Measurements from ENCODE around the gene AFAP1L1.
A peak's percentile ranks its signal among the peaks of the same experiment; 100 is the strongest.

Gene AFAP1L1

DNA sequence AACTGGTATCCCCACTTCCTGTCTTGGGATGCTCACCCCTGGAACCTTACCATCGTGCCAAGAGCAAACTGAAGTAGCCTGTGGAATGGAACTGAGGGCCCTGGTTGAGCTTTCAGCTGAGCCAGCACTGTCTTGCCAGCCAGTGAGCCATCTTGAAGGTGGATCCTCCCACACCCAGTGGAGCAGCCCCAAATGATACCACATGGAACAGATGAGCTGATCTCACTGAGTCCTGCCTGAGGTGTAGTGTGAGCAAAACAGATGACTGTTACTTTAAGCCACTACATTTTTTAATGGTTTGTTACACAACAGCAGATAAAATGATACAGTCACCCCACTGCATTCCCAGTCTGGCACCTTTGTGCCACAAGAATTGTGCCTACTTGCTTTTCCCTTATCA lies 84.0 kb downstream of the AFAP1L1 start:
- no peak for DNase-seq

DNA sequence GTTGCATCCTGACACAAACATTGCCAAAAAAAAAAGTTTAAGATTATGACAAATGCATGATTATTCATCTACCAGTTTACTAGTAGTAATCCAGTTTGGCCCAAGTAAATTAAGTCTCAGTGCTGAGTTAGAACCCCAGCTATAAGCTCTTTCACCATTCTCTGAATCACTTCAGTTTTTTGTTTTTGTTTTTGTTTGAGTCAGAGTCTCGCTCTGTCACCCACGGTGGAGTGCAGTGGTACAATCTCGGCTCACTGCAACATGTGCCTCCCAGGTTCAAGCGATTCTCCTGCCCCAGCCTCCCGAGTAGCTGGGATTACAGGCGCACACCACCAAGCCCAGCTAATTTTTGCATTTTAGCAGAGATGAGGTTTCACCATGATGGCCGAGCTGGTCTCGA lies 84.7 kb downstream of the AFAP1L1 start:
- DNase-seq: no peak

DNA sequence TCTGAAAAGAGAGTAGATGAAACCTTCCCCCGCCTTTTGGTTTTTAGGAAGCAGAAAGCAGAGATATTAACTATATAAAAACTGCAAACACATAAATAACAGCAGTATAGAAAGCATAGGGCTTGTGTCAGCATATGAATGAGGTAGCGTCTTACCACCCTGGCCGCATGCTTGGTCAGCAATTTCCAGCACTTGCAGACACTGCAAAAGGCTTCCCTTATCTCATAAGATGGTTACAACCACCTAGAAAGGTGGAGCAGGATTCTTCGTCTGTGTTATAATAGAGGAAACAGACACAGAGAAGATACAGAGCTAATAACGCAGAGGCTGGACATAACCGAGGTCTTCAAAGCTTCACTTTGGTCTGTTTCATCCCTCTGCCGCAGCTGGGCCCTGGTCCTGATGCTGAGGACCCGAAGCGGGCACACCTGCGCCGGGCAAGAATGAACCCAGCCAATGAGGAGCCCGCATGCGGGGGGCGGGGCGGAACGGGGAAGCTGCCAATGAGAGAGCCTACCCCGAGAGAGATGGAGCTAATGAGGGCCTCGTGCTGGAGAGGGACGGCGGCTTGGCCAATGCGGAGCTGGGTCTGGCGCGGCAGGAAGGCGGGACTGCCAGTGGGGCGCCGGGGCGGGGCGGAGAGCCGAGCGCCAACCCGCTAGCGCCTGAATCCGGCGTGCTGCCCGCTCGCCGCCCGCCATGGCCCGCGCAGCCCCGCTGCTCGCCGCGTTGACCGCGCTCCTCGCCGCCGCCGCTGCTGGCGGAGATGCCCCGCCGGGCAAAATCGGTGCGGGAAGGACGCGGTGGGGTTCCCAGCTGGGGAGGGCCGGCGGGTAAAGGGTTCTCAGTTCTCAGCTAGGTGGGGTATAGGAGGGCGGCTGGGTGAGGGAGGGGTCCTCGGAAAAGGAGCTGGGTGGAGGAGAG lies 86.0 kb downstream of the AFAP1L1 start, which contains the start of gene PCYOX1L:
TSS of gene PCYOX1L (plus strand) at position 677 of the 924 bp plus-strand sequence. CDS start at position 700, 23 bp downstream.
- DNase-seq: peak; percentile 95 to 97 (median 96)

DNA sequence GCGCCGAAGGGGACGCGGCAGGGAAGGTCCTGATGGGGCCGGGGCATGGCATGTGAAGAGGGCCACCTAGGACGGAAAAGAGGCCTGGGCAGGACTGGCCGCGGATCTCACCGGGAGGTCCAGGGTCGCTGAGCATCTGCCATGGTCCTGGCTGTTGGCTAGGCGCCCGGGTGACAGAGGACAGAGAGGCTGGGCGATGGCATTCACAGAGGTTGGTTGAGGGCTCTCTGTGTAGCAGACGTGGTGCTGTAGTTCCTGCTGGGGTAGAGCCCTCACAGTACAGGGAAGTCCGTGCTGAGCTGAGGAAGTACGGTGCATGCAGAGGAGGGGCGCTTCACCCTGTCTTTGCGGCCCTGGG lies 86.6 kb downstream of the AFAP1L1 start:
- no peak for DNase-seq

DNA sequence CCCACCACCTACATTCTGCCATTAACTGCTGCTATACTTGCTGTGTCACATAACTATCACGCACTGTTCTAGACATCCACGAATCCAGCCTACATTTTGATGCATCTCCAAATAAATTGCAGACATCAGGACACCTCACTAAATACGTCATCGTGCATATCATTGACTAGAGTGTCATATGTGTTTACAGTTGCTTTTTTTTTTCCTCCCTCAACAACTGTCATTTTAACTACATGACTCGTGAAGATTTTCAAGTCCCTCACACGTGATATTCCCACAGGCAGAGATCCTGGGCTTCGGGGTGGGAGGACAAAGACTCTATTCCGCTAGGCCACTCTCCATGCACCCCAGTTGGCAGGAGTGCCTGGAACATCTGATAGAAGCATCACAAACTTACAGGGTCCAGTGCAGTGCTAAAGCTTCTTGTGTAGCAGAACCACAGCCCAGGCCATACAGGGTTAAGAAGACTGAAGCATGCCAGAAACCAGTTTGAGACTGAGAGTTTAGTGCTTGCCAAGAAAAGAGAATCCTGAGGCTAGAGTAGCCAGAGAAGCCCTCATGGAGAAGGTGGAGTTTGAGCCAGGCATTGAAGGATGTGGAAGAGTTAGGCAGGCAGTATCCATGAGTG lies 87.3 kb downstream of the AFAP1L1 start:
- no peak for DNase-seq

DNA sequence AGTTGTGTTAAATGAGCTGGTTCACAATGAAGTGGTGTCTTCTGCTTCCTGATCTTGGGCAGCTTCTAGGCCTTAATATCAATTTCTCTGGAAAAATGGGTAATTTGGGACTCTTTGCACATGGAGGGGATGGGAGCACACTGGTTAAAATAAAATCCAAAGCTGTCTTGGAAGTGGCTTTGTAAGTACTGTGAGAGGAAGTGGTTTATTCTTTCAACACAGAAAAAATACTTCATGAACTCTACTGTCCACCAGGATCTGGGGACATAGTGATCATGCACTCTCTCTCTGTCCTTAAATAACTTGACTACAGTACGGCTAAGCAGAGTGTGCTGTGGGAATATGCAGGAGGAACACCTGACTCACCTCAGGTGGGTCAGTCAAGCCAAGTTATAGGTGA lies 88.6 kb downstream of the AFAP1L1 start:
- no peak for DNase-seq

DNA sequence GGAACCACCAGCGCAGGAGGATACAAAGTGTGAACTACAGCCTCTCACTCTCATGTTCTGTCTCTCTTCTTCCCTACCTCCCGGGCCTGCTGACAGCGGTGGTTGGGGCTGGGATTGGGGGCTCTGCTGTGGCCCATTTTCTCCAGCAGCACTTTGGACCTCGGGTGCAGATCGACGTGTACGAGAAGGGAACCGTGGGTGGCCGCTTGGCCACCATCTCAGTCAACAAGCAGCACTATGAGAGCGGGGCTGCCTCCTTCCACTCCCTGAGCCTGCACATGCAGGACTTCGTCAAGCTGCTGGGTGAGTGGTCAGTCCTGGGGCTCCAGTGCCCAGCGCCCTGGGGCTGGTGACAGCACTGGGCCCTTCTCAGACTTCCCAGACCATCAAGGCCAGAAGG lies 90.9 kb downstream of the AFAP1L1 start:
- no peak for DNase-seq

DNA sequence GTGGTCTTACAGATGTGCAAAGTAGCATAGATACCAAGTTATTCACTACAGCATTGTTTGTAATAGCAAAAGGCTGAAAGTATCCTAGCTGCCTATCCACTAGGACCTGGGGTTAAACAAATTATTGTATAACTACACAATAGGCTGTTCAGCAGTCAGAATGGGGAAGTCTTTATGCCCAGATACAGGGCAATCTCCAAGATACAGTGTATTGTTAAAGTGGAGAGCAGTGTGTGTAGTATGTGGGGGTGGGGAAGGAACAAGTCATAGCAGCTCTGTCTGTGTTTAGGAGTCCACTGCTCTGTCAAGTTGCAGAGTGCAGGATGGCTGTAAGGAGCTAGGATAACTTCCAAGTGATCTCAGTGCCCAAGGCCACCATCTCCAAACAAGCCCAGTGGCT lies 91.7 kb downstream of the AFAP1L1 start:
- DNase-seq: no peak

DNA sequence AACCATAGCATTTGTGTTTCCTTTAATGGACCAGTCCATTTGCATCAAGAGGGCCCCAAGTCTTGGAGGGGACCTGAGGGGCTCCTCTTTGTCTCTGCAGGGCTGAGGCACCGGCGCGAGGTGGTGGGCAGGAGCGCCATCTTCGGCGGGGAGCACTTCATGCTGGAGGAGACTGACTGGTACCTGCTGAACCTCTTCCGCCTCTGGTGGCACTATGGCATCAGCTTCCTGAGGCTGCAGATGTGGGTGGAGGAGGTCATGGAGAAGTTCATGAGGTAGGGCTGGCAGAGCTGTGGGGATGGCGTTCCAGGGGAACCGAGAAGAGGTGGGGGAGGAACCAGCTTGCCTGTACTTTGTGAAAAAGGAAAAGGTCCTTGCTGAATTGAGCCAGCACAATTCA lies 92.3 kb downstream of the AFAP1L1 start:
- DNase-seq: no peak

DNA sequence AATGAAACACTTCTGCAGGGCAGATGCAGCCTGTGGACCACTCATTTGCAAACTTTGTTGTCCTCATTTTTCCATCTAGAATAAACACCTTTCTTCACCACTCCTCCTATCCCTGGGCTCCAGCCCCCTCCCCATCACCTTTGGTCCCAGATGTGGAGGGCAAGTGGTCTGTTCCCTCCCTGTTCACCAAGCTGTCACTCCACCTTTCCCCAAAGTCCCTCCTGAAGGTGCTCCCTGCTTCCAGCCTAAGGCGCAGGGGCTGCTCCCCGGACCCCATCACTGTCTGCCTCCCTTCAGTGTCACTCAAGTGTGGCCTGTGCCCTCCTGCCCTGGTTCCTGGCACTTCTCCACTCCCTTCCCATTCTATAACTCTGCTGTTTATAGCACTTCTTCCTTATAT lies 93.1 kb downstream of the AFAP1L1 start:
- DNase-seq: no peak

DNA sequence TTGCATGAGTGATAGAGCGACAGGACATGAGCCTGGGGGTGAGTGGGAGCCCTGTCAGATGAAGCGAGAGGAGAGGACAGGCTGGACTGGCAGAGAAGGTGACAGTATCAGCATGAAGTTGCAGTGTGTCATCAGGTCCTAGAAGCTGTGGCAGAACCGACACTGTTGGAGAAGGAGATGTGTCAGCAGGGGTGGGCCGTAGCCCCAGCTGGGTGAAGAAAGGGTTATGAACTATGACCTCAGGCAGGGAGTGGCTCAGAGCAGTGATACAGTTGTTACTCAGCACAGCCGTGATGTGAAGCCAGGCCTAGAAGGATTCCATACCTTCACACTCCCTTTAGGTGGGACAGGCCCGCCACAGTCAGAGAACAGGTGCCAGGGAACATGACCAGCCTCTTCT lies 93.8 kb downstream of the AFAP1L1 start:
- no peak for DNase-seq

DNA sequence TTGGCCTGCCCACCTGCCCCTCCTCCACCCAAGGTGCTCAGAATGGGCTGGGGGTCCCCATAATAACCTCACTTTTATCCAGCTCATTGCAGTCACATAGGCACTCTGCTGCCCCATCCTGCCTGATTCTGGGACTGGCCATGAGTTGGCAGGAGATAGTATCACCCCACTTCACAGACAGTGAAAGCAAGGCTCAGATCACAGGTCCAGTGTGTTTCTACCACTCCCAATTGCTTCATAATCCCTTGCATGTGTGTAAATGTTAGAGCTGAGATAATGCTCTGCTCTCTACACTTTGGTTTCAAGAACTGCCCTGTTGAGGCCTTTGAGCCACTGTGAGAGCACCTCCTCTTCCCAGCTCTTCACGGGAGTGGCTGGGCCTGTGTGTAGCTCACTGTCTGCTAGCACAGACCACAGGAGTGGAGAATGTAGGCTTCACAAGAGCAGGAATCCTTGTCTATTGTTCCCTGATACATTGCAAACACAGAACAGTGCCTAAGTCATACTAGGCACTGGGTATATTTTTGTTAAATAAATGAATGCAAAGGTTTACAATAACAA lies 94.6 kb downstream of the AFAP1L1 start:
- DNase-seq: no peak

DNA sequence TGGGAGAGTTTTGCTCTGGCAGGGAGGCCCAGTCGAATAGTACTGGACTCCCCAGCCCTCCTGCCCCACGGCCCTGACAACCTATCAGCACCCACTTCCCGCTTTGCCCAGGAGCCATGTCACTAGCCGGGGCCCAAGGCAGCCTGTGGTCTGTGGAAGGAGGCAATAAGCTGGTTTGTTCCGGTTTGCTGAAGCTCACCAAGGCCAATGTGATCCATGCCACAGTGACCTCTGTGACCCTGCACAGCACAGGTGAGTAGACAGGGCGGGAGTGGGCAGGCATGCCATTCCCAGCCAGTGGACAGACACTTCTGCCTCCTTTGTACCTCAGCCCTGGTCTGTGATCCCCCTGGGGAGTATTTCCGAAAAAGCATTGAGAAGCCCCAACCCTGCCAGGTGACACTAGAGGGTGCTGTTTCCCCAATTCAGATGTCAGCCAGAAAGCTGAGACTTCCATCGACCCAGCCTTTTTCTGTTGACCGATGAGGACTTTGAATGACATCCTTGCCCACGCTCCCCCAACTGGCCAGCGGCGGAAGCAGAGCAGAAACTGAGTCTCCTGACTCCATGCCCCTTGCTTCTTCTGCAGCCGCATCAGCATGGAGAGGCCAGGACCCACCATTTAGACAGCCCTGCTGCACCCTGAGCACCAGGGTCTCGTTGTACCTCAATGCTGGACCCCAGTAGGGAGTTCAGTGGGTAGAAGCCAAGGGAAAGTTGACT lies 95.8 kb downstream of the AFAP1L1 start:
- DNase-seq: peak in 3 of 4 experiments; percentile 12 to 29 (median 20)

DNA sequence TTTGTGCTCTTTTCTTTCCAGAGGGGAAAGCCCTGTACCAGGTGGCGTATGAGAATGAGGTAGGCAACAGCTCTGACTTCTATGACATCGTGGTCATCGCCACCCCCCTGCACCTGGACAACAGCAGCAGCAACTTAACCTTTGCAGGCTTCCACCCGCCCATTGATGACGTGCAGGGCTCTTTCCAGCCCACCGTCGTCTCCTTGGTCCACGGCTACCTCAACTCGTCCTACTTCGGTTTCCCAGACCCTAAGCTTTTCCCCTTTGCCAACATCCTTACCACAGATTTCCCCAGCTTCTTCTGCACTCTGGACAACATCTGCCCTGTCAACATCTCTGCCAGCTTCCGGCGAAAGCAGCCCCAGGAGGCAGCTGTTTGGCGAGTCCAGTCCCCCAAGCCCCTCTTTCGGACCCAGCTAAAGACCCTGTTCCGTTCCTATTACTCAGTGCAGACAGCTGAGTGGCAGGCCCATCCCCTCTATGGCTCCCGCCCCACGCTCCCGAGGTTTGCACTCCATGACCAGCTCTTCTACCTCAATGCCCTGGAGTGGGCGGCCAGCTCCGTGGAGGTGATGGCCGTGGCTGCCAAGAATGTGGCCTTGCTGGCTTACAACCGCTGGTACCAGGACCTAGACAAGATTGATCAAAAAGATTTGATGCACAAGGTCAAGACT lies 96.5 kb downstream of the AFAP1L1 start:
- DNase-seq: no peak

DNA sequence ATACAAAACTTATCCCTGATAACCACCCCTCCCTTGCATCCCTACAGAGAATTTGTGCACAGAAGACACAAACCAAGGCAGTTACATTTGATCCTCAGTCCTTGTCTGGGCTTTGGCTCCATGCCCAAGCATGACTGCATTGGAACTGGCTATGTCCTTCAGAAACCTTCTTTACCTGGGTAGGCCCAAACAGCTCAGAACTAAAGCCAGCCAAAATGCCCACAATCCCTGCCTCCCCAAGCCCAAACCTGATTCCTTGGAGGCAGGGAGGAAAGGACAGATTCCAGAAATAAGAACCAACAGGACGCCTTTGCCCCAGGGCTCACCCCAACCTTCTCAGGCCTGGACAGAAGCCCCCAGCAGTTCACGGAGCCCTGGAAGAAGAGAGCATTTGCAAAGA lies 99.2 kb downstream of the AFAP1L1 start:
- no peak for DNase-seq

DNA sequence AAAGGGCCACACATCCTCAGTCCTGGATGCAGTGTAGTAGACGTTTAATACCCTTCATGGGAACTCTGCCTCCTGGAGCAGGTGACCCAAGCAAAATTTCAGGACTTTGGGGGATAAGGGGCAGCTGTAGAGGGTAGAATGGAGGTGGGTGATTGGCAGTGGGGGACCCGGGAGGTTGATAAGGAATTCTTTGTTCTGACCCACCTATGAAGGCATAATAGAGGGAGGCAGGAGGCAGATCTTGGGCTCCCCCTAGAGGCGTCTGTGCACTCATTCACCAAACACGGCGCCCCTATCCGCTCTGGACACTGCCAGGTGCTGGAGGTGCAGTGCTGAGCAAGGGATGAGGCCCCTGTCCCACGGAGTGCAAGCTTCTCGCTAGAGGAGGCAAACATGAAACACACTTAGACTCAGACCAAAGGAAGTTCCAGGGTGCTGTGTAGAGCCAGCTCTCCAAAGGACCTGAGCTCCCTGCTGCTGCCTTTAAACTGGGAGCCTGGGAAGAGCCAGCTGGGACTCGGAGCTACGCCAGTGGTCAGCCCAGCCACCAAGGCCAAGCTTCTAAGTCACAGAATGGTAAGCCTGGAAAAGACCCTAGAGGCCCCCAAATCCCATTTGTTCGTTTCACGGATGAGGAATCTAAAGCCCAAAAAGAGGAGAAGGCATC lies 99.8 kb downstream of the AFAP1L1 start:
- DNase-seq: peak; percentile 49 to 55 (median 52)

DNA sequence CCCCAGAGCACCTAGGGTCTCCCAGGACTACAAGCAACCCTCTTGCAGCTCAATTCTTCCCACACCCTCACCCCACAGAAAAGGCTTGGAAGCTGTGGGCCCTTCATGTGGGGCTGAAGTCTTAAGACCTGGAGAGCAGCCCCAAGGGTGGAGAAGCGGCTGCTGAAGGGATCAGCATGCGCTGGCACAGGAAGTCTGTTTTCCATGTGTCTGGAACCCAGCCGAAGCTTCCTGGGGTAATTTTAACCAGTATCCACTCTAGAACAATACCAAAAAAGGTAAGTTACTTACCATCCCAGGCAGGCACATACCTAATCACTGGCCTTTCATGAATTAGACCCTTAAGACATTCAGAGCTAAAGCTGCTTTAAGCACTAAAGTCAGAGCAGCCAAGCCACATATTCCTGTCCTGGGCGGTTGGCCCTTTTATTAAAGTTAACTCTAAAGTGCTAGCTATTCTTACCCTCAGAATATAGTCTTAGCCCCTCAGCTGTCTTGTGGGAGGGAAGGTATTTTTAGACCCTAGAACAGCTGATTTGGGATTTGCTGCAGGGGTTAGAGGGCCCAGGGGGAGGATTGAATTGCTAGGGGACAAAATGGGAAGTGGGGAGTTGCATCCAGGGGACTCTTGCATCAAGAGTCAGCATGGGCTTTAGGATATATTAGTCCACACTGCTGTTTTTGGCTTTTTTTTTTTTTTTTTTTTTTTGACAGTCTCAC lies 100.6 kb downstream of the AFAP1L1 start:
- DNase-seq: no peak

DNA sequence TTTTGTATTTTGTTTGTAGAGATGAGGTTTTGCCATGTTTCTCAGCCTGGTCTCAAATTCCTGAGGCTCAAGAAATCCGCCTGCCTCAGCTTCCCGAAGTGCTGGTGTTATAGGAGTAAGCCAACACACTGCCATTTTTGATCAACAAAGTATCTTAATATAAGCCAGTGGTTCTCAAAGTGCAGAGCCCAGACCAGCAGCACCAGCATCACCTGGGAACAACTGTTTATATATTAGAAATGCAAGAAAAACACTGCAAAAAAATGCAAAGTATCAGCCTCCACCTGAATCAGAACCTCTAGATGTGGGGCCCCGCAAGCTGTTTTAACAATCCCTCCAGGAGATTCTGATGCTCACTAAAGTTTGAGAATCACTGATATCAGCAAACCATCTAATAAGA lies 101.3 kb downstream of the AFAP1L1 start:
- no peak for DNase-seq

DNA sequence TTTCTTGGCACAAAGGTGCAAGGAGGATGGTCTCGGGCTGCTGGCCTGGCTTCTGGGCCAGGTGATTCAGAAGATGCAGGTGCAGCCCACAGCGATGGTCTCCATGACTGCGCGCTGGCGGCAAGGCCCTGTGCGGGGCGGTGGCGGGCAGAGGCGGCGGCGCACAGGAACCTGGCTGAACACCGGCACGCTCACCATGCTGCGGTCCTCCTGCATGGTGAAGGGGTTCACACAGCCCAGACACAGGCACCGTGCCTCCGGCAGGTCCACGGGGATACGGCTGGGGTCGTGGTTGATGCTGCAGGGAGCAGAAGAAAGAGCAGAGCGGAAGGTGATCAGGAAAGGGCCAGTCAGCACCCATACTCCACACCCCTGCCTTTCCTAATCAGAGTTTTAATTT lies 102.6 kb downstream of the AFAP1L1 start:
- DNase-seq: no peak

DNA sequence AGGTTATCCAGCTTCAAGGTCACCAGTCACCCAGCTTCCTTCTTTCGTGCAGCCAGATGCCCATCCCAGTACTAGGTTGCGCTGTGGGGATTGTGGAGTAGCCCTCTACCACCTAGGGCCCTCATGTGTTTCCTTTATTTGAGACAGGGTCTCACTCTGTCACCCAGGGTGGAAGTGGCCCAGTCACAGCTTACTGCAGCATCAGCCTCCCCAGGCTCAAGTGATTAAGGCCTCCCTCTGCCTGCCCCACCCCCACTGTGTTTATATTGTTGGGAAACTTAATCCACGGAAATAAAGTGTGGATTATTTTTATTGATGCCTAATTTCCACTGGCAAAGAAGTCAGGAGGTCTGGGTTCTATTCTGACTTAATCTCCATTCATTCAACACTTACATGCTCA lies 103.1 kb downstream of the AFAP1L1 start:
- DNase-seq: no peak

DNA sequence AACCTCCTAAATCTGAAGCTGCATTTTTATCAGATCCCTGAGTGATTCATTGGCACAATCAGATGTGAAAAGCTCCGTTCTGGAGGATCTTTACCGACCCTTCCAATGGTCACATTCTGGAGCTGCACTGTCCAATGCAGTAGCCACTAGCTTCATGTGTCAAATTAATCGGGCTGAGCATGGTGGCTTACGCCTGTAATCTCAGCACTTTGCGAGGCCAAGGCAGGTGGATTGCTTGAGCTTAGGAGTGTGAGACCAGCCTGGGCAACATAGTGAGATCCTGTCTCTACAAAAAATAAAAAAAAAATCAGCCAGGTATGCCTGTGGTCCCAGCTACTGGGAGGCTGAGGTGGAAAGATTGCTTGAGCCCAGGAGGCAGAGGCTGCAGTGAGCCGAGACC lies 103.8 kb downstream of the AFAP1L1 start:
- DNase-seq: no peak

DNA sequence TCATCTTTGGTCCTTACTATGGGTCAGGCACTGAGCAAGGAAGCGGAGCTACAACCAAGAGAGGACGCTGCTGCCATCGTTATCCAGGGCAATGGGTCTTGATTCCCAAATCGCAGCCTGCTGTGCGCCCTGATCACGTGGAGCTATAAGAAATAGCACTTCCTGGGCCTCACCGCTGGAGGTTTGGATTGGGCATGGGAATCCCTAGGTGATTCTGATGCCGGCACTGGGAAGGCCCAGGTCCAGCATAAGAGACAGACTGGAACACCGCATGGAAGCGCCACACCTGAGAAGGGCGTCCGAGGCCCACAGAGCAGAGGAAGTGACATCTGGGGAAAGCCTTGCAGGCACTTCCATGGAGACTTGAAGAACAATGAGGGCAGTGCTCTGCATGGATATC lies 104.4 kb downstream of the AFAP1L1 start:
- DNase-seq: no peak

Measured in activated CD4-positive, CD25-positive, alpha-beta regulatory T cell (primary cell).